B cell (primary cell): Measurements from ENCODE around the gene CXCL12. TPM values are rescaled to one million over a fixed set of nuclear protein-coding genes. Genes with fewer than 3 reads are reported as not detected.

Experiments
- ATAC-seq: fragments of 200-7000 bp; cut with Tn5 transposase; one replicate; pipeline ENCODE4 v1.10.0; 2021; ENCODE audit warnings: low read depth, mild to moderate bottlenecking, moderate number of reproducible peaks, moderate library complexity
- CTCF ChIA-PET: fragments of 350-600 bp; sonication (Branson Sonifier 250); formaldehyde crosslinking; loops from one replicate; lab custom pipeline; 2021; ENCODE audit warnings: antibody characterized with exemption, inconsistent platforms; lab: Charles Lee
- POLR2A ChIA-PET: fragments of 350-600 bp; sonication (Branson Sonifier 250); formaldehyde crosslinking; loops from one replicate; lab custom pipeline; 2021; ENCODE audit warnings: antibody characterized with exemption; lab: Charles Lee
- DNase-seq: peaks from one replicate; pipeline ENCODE4 v3.0.0; 2013
- H2AFZ ChIP-seq: 2 replicates; pipeline ENCODE4 v1.6.1; 2012; ENCODE audit warnings: mild to moderate bottlenecking, low read depth, low read length; ENCODE audit not compliant: insufficient read depth, poor library complexity, severe bottlenecking
- H3K27ac ChIP-seq, 2 donors: 1 replicate in 1 of 2; 2 replicates in 1 of 2; pipeline ENCODE4 v1.5.1; 2012 to 2013; ENCODE audit warnings: low read length in 2 of 2, mild to moderate bottlenecking in 2 of 2, moderate library complexity in 1 of 2
- H3K27me3 ChIP-seq, 4 experiments: fragments of 200-600 bp in 1 of 4; sonication (generic) in 1 of 4; replicated peaks in 1 of 4; 1 replicate in 2 of 4; 2 replicates in 2 of 4; pipeline versions ENCODE4 v1.6.1 to v1.7.0; 2013 to 2016; ENCODE audit warnings: low read length in 3 of 4, mild to moderate bottlenecking in 2 of 4, mixed read lengths in 1 of 4, moderate library complexity in 1 of 4; ENCODE audit not compliant: insufficient read depth in 4 of 4, control insufficient read depth in 3 of 4; ENCODE audit errors: control extremely low read depth in 1 of 4
- H3K36me3 ChIP-seq, 2 experiments: replicated peaks in 1 of 2; 1 replicate in 1 of 2; 2 replicates in 1 of 2; pipeline versions ENCODE4 v1.6.1 to v1.7.1; 2013; ENCODE audit warnings: low read length in 1 of 2; ENCODE audit not compliant: insufficient read depth in 2 of 2, control insufficient read depth in 1 of 2; ENCODE audit errors: control extremely low read depth in 1 of 2, extremely low read depth in 1 of 2
- H3K4me1 ChIP-seq, 2 donors: fragments of 200-600 bp in 1 of 2; sonication (generic) in 1 of 2; 1 replicate in 1 of 2; 2 replicates in 1 of 2; pipeline versions ENCODE4 v1.5.1 to v1.6.1; 2013 to 2017; ENCODE audit warnings: low read length in 2 of 2; ENCODE audit not compliant: control insufficient read depth in 2 of 2, insufficient read depth in 2 of 2
- H3K4me2 ChIP-seq: replicated peaks from 2 replicates; pipeline ENCODE3; 2012; ENCODE audit warnings: mild to moderate bottlenecking, low read depth, low read length; ENCODE audit not compliant: poor library complexity, severe bottlenecking
- H3K4me3 ChIP-seq, 5 experiments: fragments of 200-600 bp in 1 of 5; sonication (generic) in 1 of 5; 1 replicate in 3 of 5; 2 replicates in 2 of 5; pipeline versions ENCODE4 v1.5.1 to v1.7.0; 2011 to 2016; ENCODE audit warnings: low read length in 4 of 5, mild to moderate bottlenecking in 4 of 5, low read depth in 2 of 5, control low read depth in 1 of 5, moderate library complexity in 1 of 5; ENCODE audit not compliant: insufficient read depth in 1 of 5; ENCODE audit errors: control extremely low read depth in 1 of 5, extremely low read depth in 1 of 5
- H3K79me2 ChIP-seq: fragments of 200-600 bp; sonication (generic); one replicate; pipeline ENCODE4 v1.6.0; 2016; ENCODE audit warnings: low read length; ENCODE audit not compliant: control insufficient read depth, insufficient read depth
- H3K9ac ChIP-seq: fragments of 200-600 bp; sonication (generic); 2 replicates; pipeline ENCODE4 v1.6.1; 2017; ENCODE audit warnings: mild to moderate bottlenecking, low read length, moderate library complexity
- H3K9me3 ChIP-seq, 3 donors: one replicate each; pipeline versions ENCODE4 v1.6.1 to v1.7.1; 2013; ENCODE audit warnings: low read length in 2 of 3; ENCODE audit not compliant: control insufficient read depth in 2 of 3, insufficient read depth in 1 of 3; ENCODE audit errors: control extremely low read depth in 1 of 3
- H4K20me1 ChIP-seq: 2 replicates; pipeline ENCODE4 v1.6.0; 2012; ENCODE audit warnings: mild to moderate bottlenecking, low read length; ENCODE audit not compliant: insufficient read depth, control insufficient read depth, poor library complexity, severe bottlenecking
- H3K27ac Mint-ChIP-seq: one replicate; pipeline ENCODE4 v1.8.0; 2021; ENCODE audit warnings: mixed read lengths
- H3K27me3 Mint-ChIP-seq: one replicate; pipeline ENCODE4 v1.8.0; 2021; ENCODE audit warnings: mixed read lengths
- H3K4me1 Mint-ChIP-seq: one replicate; pipeline ENCODE4 v1.8.0; 2021; ENCODE audit warnings: mixed read lengths
- H3K4me3 Mint-ChIP-seq: one replicate; pipeline ENCODE4 v1.8.0; 2021; ENCODE audit warnings: mixed read lengths
- H3K9me3 Mint-ChIP-seq: one replicate; pipeline ENCODE4 v1.8.0; 2022; ENCODE audit warnings: mixed read lengths; ENCODE audit not compliant: insufficient read depth
- EZH2 ChIP-seq: IDR thresholded peaks from 2 replicates; pipeline ENCODE4 v1.6.1; 2012; ENCODE audit warnings: borderline replicate concordance, low read depth, mild to moderate bottlenecking, moderate library complexity, low read length; ENCODE audit not compliant: insufficient read depth, poor library complexity, severe bottlenecking
- WGBS: methylation state at CpG from one replicate; pipeline ENCODE4 v1.1.5; 2013; ENCODE audit warnings: missing lambda C conversion rate; ENCODE audit not compliant: insufficient coverage; 5-methylcytosine and 5-hydroxymethylcytosine counted together
- intact Hi-C: fragments of 100-400 bp; cut with micrococcal nuclease; formaldehyde crosslinking; loops from one replicate; pipeline ENCODE4 v1.10.0; 2022
- polyA plus RNA-seq: library from polyadenylated mRNA; depleted of rRNA; stranded (reverse); fragments of >200 nt; gene quantifications from 2 replicates; pipeline ENCODE4 v1.2.3, GENCODE V29; 2012
- total RNA-seq, 2 donors: library from RNA; stranded (reverse); fragments of 120-200 nt in 1 of 2; gene quantifications; 1 replicate in 1 of 2; 2 replicates in 1 of 2; pipeline versions ENCODE4 v1.2.3 to v1.2.4, GENCODE V29; 2013 to 2022
- TF ChIP-seq, protein P1 (sequence below): fragments of 200-600 bp; IDR thresholded peaks from one replicate; pipeline ENCODE4 v1.8.0; 2022; ENCODE audit warnings: antibody characterized with exemption, mild to moderate bottlenecking

Gene CXCL12
- total and polyA plus RNA-seq, 2 donors (not counting 1 experiment from before 2014, with no cell fraction given) = not detected

DNA sequence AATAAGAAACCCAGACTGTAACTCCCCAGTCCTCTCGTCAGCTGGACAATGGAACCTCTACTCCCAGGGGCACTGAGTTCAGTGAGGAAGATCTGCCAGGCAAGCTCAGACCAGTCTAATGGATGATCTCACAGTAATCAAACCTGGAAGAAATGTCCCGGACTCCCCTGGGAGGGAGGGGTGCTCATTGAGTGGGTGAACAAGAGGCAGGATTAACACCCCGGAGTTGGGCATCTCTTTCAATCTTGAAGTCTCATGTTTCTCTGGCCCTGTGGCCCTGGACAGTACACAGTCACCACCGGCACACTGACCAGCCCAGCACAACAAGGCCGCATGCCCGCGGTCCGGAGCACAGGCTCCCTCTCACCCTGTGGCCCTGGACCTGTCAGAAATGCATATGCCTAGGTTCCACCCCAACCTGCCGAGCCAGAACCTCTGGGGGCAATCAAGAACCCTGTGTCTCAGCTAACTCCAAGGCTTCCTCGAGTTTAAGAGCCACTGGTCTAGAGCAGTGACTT is 27.8 kb downstream of the CXCL12 start:
- Histone ChIP-seq H4K20me1 (no peaks in the 10 kb centered on the region), H3K4me3 (no peak overlapping the region), H3K4me2 (no peak overlapping the region), H3K27me3 (no peaks in the 10 kb centered on the region), H3K9ac (no peak overlapping the region), H3K9me3 (no peaks in the 10 kb centered on the region), H3K4me1 (no peaks in the 10 kb centered on the region), H3K36me3 (no peaks in the 10 kb centered on the region), H3K79me2 (no peaks in the 10 kb centered on the region), H2AFZ (no peak overlapping the region), H3K27ac (no peak overlapping the region)
- DNase-seq (no peak), ATAC-seq (no peak)
- 80% methylated on average over 10 of the region's 10 CpGs for WGBS
- ChIA-PET CTCF (no interaction called here), POLR2A (no interaction called here)
- intact Hi-C loops = no loop called here
- H3K9me3 Mint-ChIP-seq = no peaks in the 10 kb centered on the region
- TF ChIP-seq EZH2 = no peak
- TF ChIP-seq, protein P1, sequence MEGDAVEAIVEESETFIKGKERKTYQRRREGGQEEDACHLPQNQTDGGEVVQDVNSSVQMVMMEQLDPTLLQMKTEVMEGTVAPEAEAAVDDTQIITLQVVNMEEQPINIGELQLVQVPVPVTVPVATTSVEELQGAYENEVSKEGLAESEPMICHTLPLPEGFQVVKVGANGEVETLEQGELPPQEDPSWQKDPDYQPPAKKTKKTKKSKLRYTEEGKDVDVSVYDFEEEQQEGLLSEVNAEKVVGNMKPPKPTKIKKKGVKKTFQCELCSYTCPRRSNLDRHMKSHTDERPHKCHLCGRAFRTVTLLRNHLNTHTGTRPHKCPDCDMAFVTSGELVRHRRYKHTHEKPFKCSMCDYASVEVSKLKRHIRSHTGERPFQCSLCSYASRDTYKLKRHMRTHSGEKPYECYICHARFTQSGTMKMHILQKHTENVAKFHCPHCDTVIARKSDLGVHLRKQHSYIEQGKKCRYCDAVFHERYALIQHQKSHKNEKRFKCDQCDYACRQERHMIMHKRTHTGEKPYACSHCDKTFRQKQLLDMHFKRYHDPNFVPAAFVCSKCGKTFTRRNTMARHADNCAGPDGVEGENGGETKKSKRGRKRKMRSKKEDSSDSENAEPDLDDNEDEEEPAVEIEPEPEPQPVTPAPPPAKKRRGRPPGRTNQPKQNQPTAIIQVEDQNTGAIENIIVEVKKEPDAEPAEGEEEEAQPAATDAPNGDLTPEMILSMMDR = no peak
- no peak overlapping the region for H3K4me3 Mint-ChIP-seq
- peaks cover 13% of the 10 kb centered on the region for H3K27me3 Mint-ChIP-seq
- H3K27ac Mint-ChIP-seq = no peak overlapping the region
- no peaks in the 10 kb centered on the region for H3K4me1 Mint-ChIP-seq

DNA sequence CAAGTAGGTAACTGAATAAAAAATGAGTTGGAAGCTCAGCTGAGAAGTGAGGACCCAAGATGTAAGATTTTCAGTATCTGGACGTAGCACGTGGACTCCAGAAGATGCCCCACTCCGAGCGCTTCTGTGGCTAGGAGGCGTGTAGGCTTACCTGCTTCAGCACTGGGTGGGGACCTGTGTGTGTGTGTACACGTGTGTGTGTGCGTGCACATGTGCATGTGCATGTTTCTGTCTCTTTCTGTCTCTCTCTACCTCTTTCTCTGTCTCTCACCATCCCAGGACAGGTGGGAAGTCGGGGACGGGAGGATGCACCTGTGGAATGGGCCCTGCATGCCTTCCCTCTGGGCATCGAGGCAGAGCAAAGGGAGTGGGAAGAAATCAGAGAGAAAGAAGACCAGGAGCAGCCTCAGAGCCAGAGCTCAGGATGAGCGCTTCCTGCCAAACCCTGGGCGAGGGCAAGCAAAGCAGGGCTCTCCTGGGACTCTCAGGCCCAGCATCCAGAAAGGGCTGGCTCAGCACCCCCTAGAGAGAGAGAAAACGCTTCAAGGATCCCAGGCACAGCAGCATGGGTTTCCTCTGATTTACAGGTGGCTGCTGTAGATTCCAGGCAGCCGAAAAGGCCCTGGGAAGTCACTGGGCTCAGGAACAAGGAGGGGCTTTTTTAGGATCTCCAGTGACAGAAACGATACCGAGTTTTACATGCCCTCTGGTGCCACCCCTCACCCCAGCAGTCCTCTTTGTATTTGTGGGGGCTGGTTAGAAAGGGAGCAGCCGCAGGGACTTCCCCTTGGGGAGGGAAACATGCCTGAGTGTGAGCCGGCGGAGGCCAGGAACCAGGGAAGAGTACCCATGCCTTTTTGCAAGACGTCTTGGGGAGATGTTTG is 28.5 kb downstream of the CXCL12 start:
- no peak for TF ChIP-seq EZH2
- TF ChIP-seq, protein P1 = no peak
- intact Hi-C loops = no loop called here
- no peak overlapping the region for H3K27ac ChIP-seq
- DNase-seq = no peak
- no peaks in the 10 kb centered on the region for H4K20me1 ChIP-seq
- H3K9me3 ChIP-seq = no peaks in the 10 kb centered on the region
- POLR2A ChIA-PET = no interaction called here
- H3K9me3 Mint-ChIP-seq = no peaks in the 10 kb centered on the region
- no peaks in the 10 kb centered on the region for H3K79me2 ChIP-seq
- no peak overlapping the region for H3K27ac Mint-ChIP-seq
- H3K4me2 ChIP-seq = no peak overlapping the region
- no peak overlapping the region for H3K4me3 ChIP-seq
- H3K4me3 Mint-ChIP-seq = no peak overlapping the region
- CTCF ChIA-PET = no interaction called here
- peaks cover 13% of the 10 kb centered on the region for H3K27me3 Mint-ChIP-seq
- H3K9ac ChIP-seq = no peak overlapping the region
- H3K4me1 Mint-ChIP-seq = no peaks in the 10 kb centered on the region
- H3K4me1 ChIP-seq = no peaks in the 10 kb centered on the region
- H3K36me3 ChIP-seq = no peaks in the 10 kb centered on the region
- no peaks in the 10 kb centered on the region for H3K27me3 ChIP-seq
- ATAC-seq = no peak
- WGBS = 80% methylated on average over 14 of the region's 20 CpGs
- no peak overlapping the region for H2AFZ ChIP-seq
